Central memory CD8-positive, alpha-beta T cell (primary cell): ENCODE data around the gene MUC2.

Experiments used
- ATAC-seq: fragments of 150-1000 bp; cut with Tn5 transposase; replicated peaks from 2 replicates; pipeline ENCODE4 v1.10.0; 2022; ENCODE audit warnings: mild to moderate bottlenecking, moderate FRiP score, moderate number of reproducible peaks; ENCODE audit not compliant: poor library complexity, severe bottlenecking; ENCODE audit errors: extremely low read depth
- DNase-seq, 2 donors: peaks; one replicate each; pipeline ENCODE4 v3.0.0; 2021; ENCODE audit warnings: low spot score in 2 of 2
- H3K27ac Mint-ChIP-seq: one replicate; pipeline ENCODE4 v1.8.0; 2022; ENCODE audit warnings: low read depth, mild to moderate bottlenecking, moderate library complexity, mixed read lengths
- H3K27me3 Mint-ChIP-seq: one replicate; pipeline ENCODE4 v1.8.0; 2022; ENCODE audit warnings: mixed read lengths
- H3K36me3 Mint-ChIP-seq: one replicate; pipeline ENCODE4 v1.8.0; 2022; ENCODE audit warnings: mild to moderate bottlenecking, moderate library complexity, mixed read lengths; ENCODE audit not compliant: insufficient read depth
- H3K4me1 Mint-ChIP-seq: one replicate; pipeline ENCODE4 v1.8.0; 2022; ENCODE audit warnings: mixed read lengths
- H3K4me3 Mint-ChIP-seq: one replicate; pipeline ENCODE4 v1.8.0; 2022; ENCODE audit warnings: mild to moderate bottlenecking, moderate library complexity, mixed read lengths
- H3K9me3 Mint-ChIP-seq: one replicate; pipeline ENCODE4 v1.8.0; 2022; ENCODE audit warnings: mixed read lengths

MUC2 gene

GRCh38 chr11:1059759-1060158 lies 14.9 kb upstream of the MUC2 start:
- no peak for DNase-seq
- Mint-ChIP-seq H3K4me3 (no peak overlapping the region), H3K9me3 (peaks cover 5% of the 10 kb centered on the region), H3K4me1 (no peaks in the 10 kb centered on the region), H3K36me3 (no peaks in the 10 kb centered on the region), H3K27me3 (peaks cover 78% of the 10 kb centered on the region), H3K27ac (no peak overlapping the region)
- no peak for ATAC-seq

GRCh38 chr11:1060410-1060809 lies 14.3 kb upstream of the MUC2 start:
- Mint-ChIP-seq H3K36me3 (no peaks in the 10 kb centered on the region), H3K4me1 (no peaks in the 10 kb centered on the region), H3K4me3 (no peak overlapping the region), H3K27me3 (peaks cover 74% of the 10 kb centered on the region), H3K27ac (no peak overlapping the region), H3K9me3 (peaks cover 5% of the 10 kb centered on the region)
- no peak for DNase-seq
- ATAC-seq: no peak

- Mint-ChIP-seq H3K36me3 (no peaks in the 10 kb centered on the region), H3K4me1 (no peaks in the 10 kb centered on the region), H3K27me3 (peaks cover 74% of the 10 kb centered on the region), H3K27ac (no peak overlapping the region), H3K4me3 (no peak overlapping the region), H3K9me3 (peaks cover 5% of the 10 kb centered on the region)
- ATAC-seq: no peak
- no peak for DNase-seq
These were observed 13.6 kb upstream of the MUC2 start for GRCh38 chr11:1060852-1061616.

DNA sequence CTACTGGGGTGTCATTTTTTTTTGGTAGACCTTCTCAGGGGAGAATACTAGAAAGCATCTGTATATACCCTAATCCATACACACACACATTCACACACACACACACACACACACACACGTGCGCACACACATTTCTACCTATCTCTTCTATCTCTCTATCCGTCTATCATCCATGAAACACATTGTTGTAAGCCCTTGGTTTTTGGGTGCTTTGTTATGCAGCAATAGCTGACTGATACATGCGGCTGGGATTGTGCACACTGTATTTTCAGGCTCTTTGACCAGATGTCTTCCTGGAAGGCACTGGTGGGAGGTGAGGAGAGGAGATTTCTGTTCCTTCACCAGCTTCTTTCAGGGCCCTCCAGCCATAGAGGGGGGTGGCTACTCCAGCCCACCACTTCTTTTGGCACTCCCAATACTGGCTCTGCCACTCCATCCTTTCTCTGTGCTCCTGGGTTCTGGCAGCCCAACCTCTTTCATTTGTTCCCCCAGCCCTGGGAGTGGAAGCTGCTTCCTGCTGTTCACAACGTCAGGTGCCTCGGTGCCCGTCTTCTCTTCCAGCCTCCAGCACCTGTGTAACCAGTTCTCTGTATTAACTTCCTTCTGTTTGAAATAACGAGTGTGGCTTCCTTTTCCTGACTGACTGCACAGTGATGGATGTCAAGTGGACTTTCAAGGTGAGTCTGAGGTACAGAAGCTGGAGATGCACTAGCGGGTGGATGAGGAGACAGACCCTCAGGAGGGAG lies 12.4 kb upstream of the MUC2 start:
- no peak overlapping the region for H3K4me3 Mint-ChIP-seq
- no peaks in the 10 kb centered on the region for H3K4me1 Mint-ChIP-seq
- peaks cover 5% of the 10 kb centered on the region for H3K9me3 Mint-ChIP-seq
- DNase-seq (no peak), ATAC-seq (no peak)
- H3K27ac Mint-ChIP-seq: no peak overlapping the region
- H3K27me3 Mint-ChIP-seq: peaks cover 69% of the 10 kb centered on the region
- no peaks in the 10 kb centered on the region for H3K36me3 Mint-ChIP-seq

- Mint-ChIP-seq H3K27me3 (peaks cover 50% of the 10 kb centered on the region), H3K4me3 (no peak overlapping the region), H3K9me3 (peaks cover 5% of the 10 kb centered on the region), H3K36me3 (no peaks in the 10 kb centered on the region), H3K27ac (no peak overlapping the region), H3K4me1 (no peaks in the 10 kb centered on the region)
- ATAC-seq (no peak), DNase-seq (no peak)
These were observed 10.5 kb upstream of the MUC2 start for GRCh38 chr11:1064167-1064566.

DNA sequence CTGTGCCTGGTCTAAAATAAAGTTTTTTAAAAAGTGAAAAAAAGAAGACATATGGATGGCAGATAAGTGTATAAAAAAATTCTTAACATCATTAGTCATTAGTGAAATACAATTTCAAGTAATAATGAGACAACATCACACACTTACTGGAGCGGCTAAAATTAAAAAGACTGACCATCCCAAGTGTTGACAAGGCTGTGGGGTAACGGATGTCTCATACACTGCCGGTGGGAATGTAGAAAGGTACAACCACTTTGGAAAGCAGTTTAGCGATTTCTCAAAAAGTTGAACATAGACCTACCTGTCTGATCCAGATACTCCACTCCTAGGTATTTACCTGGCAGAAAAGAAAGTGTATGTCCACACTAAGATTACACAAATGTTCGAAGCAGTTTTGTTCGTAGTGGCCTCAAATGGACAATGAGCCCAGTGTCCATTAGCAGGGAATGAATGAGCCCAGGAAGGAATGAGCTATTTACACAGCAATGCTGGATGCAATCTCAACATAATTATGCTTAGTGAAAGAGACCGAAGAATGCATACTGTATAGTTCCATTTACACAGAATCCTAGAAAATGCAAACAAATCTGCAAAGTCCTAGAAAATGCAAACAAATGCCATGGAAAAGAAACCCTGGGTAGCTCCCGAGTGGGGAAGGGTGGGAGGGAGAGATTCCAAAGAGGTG lies 6.7 kb upstream of the MUC2 start:
- peaks cover 2% of the 10 kb centered on the region for H3K36me3 Mint-ChIP-seq
- H3K27me3 Mint-ChIP-seq: peaks cover 34% of the 10 kb centered on the region
- no peaks in the 10 kb centered on the region for H3K4me1 Mint-ChIP-seq
- ATAC-seq: no peak
- DNase-seq: no peak
- H3K27ac Mint-ChIP-seq: no peak overlapping the region
- H3K9me3 Mint-ChIP-seq: no peaks in the 10 kb centered on the region
- H3K4me3 Mint-ChIP-seq: no peak overlapping the region

- Mint-ChIP-seq H3K4me3 (no peak overlapping the region), H3K4me1 (no peaks in the 10 kb centered on the region), H3K36me3 (peaks cover 2% of the 10 kb centered on the region), H3K27ac (no peak overlapping the region), H3K9me3 (no peaks in the 10 kb centered on the region), H3K27me3 (peaks cover 21% of the 10 kb centered on the region)
- ATAC-seq: no peak
- DNase-seq: no peak
These were observed 4.9 kb upstream of the MUC2 start for GRCh38 chr11:1069740-1070139.

- H3K36me3 Mint-ChIP-seq: peaks cover 2% of the 10 kb centered on the region
- DNase-seq (no peak), ATAC-seq (no peak)
- H3K27ac Mint-ChIP-seq: no peak overlapping the region
- no peak overlapping the region for H3K4me3 Mint-ChIP-seq
- peaks cover 15% of the 10 kb centered on the region for H3K27me3 Mint-ChIP-seq
- no peaks in the 10 kb centered on the region for H3K4me1 Mint-ChIP-seq
- H3K9me3 Mint-ChIP-seq: no peaks in the 10 kb centered on the region
These were observed 3.8 kb upstream of the MUC2 start for GRCh38 chr11:1070594-1071462.

DNA sequence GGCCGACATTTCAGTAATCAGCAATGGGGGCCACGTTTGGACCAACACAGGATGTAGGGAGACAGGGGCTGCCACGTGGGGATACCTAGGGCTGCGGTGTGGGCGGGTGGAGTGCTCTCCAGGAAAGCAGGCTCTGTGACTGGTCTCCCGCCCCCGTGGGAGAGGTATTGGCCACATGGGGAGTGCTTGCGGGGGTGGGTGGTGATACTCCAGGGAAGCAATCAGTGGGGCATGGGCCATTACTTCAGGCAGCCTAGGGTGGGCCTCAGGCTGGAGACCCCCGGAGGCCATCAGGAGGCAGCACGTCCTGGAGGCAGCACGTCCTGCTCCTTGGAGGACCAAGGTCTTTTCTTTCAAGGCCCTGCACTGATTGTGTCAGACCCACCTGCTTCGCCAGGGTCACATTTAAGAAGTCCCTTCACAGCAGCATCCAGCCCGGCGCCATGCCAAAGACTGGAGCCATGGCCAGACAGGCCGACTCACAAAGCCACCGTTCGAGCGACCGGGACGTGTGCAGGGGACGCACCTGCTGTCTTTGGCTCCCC lies 3.0 kb upstream of the MUC2 start:
- Mint-ChIP-seq H3K4me3 (no peak overlapping the region), H3K4me1 (no peaks in the 10 kb centered on the region), H3K9me3 (no peaks in the 10 kb centered on the region), H3K27ac (no peak overlapping the region), H3K27me3 (peaks cover 9% of the 10 kb centered on the region), H3K36me3 (peaks cover 2% of the 10 kb centered on the region)
- ATAC-seq (no peak), DNase-seq (no peak)

GRCh38 chr11:1072116-1072820 lies 2.4 kb upstream of the MUC2 start:
- H3K4me3 Mint-ChIP-seq: no peak overlapping the region
- no peak for ATAC-seq
- H3K36me3 Mint-ChIP-seq: peaks cover 2% of the 10 kb centered on the region
- peaks cover 9% of the 10 kb centered on the region for H3K27me3 Mint-ChIP-seq
- no peaks in the 10 kb centered on the region for H3K4me1 Mint-ChIP-seq
- DNase-seq: no peak
- H3K27ac Mint-ChIP-seq: no peak overlapping the region
- H3K9me3 Mint-ChIP-seq: no peaks in the 10 kb centered on the region

DNA sequence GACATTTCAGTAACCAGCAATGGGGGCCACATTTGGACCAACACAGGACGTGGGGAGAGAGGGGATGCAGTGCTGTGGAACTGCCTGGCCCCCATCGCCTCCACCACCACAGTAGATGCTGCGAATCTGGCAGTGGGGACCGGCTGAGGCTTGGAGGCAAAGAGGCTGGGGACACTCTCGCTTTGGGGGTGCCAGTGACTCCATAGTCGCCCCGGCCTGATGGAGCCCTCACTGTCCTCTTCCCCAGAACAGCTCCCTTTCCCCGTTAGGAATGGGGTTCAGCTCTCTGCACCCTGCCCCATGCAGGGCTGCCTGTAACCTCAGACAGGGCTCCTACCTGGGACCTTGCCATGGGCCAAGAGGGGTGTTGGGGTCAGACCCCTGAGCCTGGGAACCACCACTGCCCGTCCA lies 1.8 kb upstream of the MUC2 start:
- ATAC-seq: no peak
- DNase-seq: no peak
- Mint-ChIP-seq H3K4me1 (no peaks in the 10 kb centered on the region), H3K27ac (no peak overlapping the region), H3K36me3 (peaks cover 2% of the 10 kb centered on the region), H3K9me3 (no peaks in the 10 kb centered on the region), H3K27me3 (peaks cover 9% of the 10 kb centered on the region), H3K4me3 (no peak overlapping the region)
